Measurements from ENCODE around the gene RND1.

DNA sequence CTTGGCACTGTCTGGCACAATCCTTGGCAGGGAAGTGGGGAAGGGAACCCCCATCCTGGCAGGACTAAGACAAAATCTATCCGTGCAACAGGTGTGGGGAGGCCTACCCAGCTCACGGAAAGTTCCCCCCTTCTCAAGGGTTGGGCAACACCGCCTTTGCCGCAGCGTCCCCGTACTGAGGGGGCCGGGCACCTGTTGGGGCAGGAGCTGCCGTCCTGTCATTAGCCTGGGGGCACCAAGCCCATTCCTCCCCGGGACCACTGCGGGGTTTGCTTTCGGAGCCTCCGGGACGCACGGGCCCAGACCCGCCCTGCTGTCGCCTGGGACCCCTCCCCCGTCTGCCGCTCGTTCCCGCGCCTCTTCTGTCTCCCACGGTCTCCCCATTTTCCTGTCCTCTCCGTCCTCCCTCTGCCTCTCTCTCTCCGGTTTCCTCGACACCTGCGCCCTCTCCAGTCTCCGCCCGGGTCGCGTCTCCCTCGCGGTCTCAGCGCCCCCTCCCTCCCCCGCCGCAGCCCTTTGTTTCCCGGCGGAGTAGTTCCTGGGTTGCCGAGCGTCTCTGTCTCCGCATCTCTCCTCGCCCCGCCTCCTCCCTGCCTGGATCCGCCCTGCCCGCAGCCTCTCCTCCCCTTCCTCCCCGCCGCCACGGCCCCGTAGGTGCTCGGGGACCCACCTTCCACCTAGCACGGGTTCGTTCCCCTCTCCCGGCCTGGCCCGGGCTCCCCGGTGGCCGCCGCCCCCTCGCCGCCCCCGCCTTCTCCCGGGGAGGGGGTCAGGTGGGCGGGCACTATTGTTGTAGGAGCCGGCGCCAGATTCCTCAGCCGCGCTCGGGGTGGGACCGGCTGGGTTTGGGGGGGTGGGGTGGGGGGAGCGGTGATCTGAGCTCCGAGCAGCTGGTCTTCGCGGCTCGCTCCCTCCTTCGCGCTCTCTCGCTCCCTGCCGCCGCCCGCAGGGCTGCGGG lies 47.5 kb downstream of the RND1 start, which contains the start of gene CACNB3:
- no peak for TF ChIP-seq ISL1 (CRISPR knock-in tag; IDR thresholded peaks at IDR 0.05)
- TF ChIP-seq, protein P1, sequence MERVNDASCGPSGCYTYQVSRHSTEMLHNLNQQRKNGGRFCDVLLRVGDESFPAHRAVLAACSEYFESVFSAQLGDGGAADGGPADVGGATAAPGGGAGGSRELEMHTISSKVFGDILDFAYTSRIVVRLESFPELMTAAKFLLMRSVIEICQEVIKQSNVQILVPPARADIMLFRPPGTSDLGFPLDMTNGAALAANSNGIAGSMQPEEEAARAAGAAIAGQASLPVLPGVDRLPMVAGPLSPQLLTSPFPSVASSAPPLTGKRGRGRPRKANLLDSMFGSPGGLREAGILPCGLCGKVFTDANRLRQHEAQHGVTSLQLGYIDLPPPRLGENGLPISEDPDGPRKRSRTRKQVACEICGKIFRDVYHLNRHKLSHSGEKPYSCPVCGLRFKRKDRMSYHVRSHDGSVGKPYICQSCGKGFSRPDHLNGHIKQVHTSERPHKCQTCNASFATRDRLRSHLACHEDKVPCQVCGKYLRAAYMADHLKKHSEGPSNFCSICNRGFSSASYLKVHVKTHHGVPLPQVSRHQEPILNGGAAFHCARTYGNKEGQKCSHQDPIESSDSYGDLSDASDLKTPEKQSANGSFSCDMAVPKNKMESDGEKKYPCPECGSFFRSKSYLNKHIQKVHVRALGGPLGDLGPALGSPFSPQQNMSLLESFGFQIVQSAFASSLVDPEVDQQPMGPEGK (CRISPR knock-in tag; IDR thresholded peaks at IDR 0.05; ENCODE audit: borderline replicate concordance): peak; percentile 59; the same call in 1 of the 2 replicates
- TF ChIP-seq RARB (CRISPR knock-in tag; IDR thresholded peaks at IDR 0.05): no peak
- TF ChIP-seq, protein P2, sequence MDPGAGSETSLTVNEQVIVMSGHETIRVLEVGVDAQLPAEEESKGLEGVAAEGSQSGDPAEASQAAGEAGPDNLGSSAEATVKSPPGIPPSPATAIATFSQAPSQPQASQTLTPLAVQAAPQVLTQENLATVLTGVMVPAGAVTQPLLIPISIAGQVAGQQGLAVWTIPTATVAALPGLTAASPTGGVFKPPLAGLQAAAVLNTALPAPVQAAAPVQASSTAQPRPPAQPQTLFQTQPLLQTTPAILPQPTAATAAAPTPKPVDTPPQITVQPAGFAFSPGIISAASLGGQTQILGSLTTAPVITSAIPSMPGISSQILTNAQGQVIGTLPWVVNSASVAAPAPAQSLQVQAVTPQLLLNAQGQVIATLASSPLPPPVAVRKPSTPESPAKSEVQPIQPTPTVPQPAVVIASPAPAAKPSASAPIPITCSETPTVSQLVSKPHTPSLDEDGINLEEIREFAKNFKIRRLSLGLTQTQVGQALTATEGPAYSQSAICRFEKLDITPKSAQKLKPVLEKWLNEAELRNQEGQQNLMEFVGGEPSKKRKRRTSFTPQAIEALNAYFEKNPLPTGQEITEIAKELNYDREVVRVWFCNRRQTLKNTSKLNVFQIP (CRISPR knock-in tag; IDR thresholded peaks at IDR 0.05; ENCODE audit: borderline replicate concordance, low read depth): no peak
- no peak for TF ChIP-seq ESRRG (CRISPR knock-in tag; IDR thresholded peaks at IDR 0.05)
- no peak for TF ChIP-seq PPARA (CRISPR knock-in tag; IDR thresholded peaks at IDR 0.05; ENCODE audit: borderline replicate concordance)
- TF ChIP-seq TOX (CRISPR knock-in tag; IDR thresholded peaks at IDR 0.05; ENCODE audit: borderline replicate concordance): no peak
- TF ChIP-seq, protein P3, sequence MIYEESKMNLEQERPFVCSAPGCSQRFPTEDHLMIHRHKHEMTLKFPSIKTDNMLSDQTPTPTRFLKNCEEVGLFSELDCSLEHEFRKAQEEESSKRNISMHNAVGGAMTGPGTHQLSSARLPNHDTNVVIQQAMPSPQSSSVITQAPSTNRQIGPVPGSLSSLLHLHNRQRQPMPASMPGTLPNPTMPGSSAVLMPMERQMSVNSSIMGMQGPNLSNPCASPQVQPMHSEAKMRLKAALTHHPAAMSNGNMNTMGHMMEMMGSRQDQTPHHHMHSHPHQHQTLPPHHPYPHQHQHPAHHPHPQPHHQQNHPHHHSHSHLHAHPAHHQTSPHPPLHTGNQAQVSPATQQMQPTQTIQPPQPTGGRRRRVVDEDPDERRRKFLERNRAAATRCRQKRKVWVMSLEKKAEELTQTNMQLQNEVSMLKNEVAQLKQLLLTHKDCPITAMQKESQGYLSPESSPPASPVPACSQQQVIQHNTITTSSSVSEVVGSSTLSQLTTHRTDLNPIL (CRISPR knock-in tag; IDR thresholded peaks at IDR 0.05; ENCODE audit: low read depth): no peak
- no peak for TF ChIP-seq ZNF70 (CRISPR knock-in tag; IDR thresholded peaks at IDR 0.05)
- TF ChIP-seq GLIS3 (CRISPR knock-in tag; IDR thresholded peaks at IDR 0.05): no peak
- no peak for TF ChIP-seq ZFP3 (CRISPR knock-in tag; IDR thresholded peaks at IDR 0.05)
- TF ChIP-seq ZC3H10 (CRISPR knock-in tag; IDR thresholded peaks at IDR 0.05): no peak

All from SK-N-SH treated with all-trans-retinoic acid at 6 μM for 48 hours (cell line).